Nephron progenitor cell (in vitro differentiated cells): ENCODE results near the gene SPINK9.

Experiments
- DNase-seq: peaks from one replicate; pipeline ENCODE4 v3.0.0; 2021
- H3K27ac Mint-ChIP-seq: 2 replicates; pipeline ENCODE4 v1.8.0; 2021; ENCODE audit warnings: mild to moderate bottlenecking, moderate library complexity, mixed read lengths
- H3K27me3 Mint-ChIP-seq: 2 replicates; pipeline ENCODE4 v1.8.0; 2021; ENCODE audit warnings: mild to moderate bottlenecking, low read depth, mixed read lengths; ENCODE audit not compliant: poor library complexity
- H3K36me3 Mint-ChIP-seq: 2 replicates; pipeline ENCODE4 v1.8.0; 2021; ENCODE audit warnings: low read depth, mixed read lengths
- H3K4me1 Mint-ChIP-seq: 2 replicates; pipeline ENCODE4 v1.8.0; 2021; ENCODE audit warnings: mixed read lengths
- H3K4me3 Mint-ChIP-seq: 2 replicates; pipeline ENCODE4 v1.8.0; 2021; ENCODE audit warnings: mild to moderate bottlenecking, moderate library complexity, mixed read lengths
- H3K9me3 Mint-ChIP-seq: 2 replicates; pipeline ENCODE4 v1.8.0; 2021; ENCODE audit warnings: mild to moderate bottlenecking, moderate library complexity, mixed read lengths
- CTCF ChIP-seq: fragments of 200-600 bp; sonication (generic); IDR thresholded peaks from 2 replicates; pipeline ENCODE4 v1.5.0; 2021; ENCODE audit warnings: antibody characterized with exemption

Gene SPINK9

DNA sequence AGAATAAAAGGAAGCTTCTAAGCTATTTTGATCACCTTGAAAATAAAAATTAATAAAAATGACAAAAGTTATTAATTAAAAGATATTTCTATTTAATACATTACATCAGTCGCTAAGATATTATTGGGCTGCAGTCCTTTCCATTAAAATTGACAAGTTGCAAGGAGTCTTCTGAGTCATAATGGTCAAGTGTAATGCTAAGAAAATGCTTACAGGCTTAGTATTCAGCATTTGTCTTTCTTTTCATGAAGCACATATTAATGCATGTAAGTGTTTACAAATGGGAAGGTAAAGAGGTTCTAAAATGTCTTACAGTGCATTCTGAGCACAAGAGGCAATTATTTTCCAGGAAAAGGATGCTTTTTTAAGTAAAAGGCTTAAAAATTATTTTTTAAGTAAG is 17.3 kb downstream of the SPINK9 start:
- no peak overlapping the region for H3K27ac Mint-ChIP-seq
- DNase-seq = no peak
- no peak for TF ChIP-seq CTCF
- H3K9me3 Mint-ChIP-seq = no peaks in the 10 kb centered on the region
- no peaks in the 10 kb centered on the region for H3K4me1 Mint-ChIP-seq
- peaks cover 3% of the 10 kb centered on the region for H3K27me3 Mint-ChIP-seq
- H3K4me3 Mint-ChIP-seq = no peak overlapping the region
- H3K36me3 Mint-ChIP-seq = no peaks in the 10 kb centered on the region

GRCh38 chr5:148353634-148354033 is 18.3 kb downstream of the SPINK9 start:
- Mint-ChIP-seq H3K4me3 (no peak overlapping the region), H3K9me3 (no peaks in the 10 kb centered on the region), H3K27me3 (peaks cover 3% of the 10 kb centered on the region), H3K36me3 (no peaks in the 10 kb centered on the region), H3K4me1 (no peaks in the 10 kb centered on the region), H3K27ac (no peak overlapping the region)
- no peak for TF ChIP-seq CTCF
- no peak for DNase-seq

- H3K4me1 Mint-ChIP-seq = no peaks in the 10 kb centered on the region
- no peak for TF ChIP-seq CTCF
- H3K36me3 Mint-ChIP-seq = peaks cover 13% of the 10 kb centered on the region
- H3K4me3 Mint-ChIP-seq = no peak overlapping the region
- no peak overlapping the region for H3K27ac Mint-ChIP-seq
- peaks cover 10% of the 10 kb centered on the region for H3K9me3 Mint-ChIP-seq
- no peak for DNase-seq
- H3K27me3 Mint-ChIP-seq = no peaks in the 10 kb centered on the region
Observed at GRCh38 chr5:148364343-148364742, 29.0 kb downstream of the SPINK9 start.

GRCh38 chr5:148368299-148368698 is 32.9 kb downstream of the SPINK9 start:
- no peaks in the 10 kb centered on the region for H3K4me1 Mint-ChIP-seq
- no peak overlapping the region for H3K4me3 Mint-ChIP-seq
- H3K27me3 Mint-ChIP-seq = no peaks in the 10 kb centered on the region
- TF ChIP-seq CTCF = no peak
- DNase-seq = no peak
- H3K36me3 Mint-ChIP-seq = peaks cover 9% of the 10 kb centered on the region
- no peak overlapping the region for H3K27ac Mint-ChIP-seq
- H3K9me3 Mint-ChIP-seq = peaks cover 14% of the 10 kb centered on the region

- no peak for TF ChIP-seq CTCF
Observed at GRCh38 chr5:148372166-148372725, 36.9 kb downstream of the SPINK9 start.

DNA sequence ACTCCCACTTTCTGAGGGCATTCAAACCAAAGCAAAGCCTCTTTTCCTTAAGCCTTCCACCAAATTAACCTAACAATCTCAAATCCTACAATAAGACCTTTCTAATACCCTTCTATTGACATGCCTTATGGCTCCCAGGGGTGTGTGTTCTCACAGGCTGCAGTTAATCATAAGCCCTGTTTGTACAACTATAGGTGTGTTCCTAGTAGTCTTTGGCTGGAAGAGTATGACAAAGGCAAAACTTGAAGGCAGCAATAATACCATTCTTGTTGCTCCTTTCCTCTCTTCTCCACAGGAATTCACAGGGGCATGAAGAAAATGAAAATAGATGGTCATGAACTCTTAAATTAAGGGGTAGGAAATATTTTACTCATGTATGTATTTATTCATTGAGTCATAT is 37.5 kb downstream of the SPINK9 start:
- H3K36me3 Mint-ChIP-seq = peaks cover 12% of the 10 kb centered on the region
- DNase-seq = no peak
- no peak overlapping the region for H3K4me3 Mint-ChIP-seq
- H3K9me3 Mint-ChIP-seq = peaks cover 13% of the 10 kb centered on the region
- TF ChIP-seq CTCF = no peak
- no peak overlapping the region for H3K27ac Mint-ChIP-seq
- peaks cover 7% of the 10 kb centered on the region for H3K4me1 Mint-ChIP-seq
- H3K27me3 Mint-ChIP-seq = no peaks in the 10 kb centered on the region

More at GRCh38 chr5:148372166-148372725, 36.9 kb downstream of the SPINK9 start:
- DNase-seq = no peak
- Mint-ChIP-seq H3K27me3 (no peaks in the 10 kb centered on the region), H3K36me3 (peaks cover 9% of the 10 kb centered on the region), H3K4me3 (no peak overlapping the region), H3K27ac (no peak overlapping the region), H3K4me1 (peaks cover 7% of the 10 kb centered on the region), H3K9me3 (peaks cover 14% of the 10 kb centered on the region)
